ENCODE data around the gene SLC23A2. TPM values are rescaled to one million over a fixed set of nuclear protein-coding genes. Genes with fewer than 3 reads are reported as not detected.

Gene SLC23A2
- total and polyA plus RNA-seq, 4 donors, result 9.1 to 48.4 (median 14.7) TPM

DNA sequence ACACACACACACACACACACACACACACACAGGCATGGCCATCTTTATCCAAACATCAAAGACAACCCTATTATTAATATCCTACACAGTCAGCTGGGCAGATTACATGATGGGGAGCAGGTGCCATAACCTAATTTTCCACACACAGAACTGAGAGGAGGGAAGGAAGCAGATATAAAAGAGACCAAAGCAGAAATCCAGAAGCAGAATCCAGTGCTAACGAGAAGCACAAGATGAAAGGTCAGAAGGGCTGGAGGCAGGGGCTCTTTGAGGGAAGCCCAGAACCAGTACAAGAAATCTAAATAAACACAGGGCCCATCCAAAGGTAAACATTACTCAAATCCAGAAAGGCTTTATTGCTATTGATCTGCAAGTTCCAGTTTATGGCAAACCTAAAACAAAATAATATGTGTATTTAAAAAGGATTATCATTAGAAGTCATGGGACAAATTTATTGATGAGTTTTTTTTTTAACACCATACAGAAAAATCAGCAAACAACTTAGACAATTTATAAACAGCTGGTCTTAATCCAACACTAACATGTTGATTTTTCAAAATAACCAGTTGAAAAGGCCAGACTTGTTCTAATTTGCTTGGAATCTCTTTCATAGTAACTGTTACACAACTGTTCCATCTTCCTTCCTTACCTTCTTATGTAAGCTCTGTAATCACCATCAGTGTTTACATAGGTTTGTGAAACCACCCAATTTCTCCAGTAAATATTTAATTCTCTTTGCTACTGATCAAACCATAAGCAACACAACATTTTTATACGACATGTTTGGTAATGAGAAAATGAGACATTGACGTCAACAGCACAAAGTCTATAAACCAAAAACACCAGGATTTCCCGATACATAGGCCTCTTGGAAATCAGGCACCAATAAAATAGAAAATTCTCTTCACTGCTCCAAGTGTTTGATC is 34.2 kb downstream of the SLC23A2 start:
- peaks cover 14 to 27% (median 20%) of the 10 kb centered on the region in 4 donors for H3K4me1 ChIP-seq (ENCODE audit: control insufficient read depth in 4 of 4, insufficient read depth in 4 of 4, low read length in 3 of 4)
- no peaks in the 10 kb centered on the region for H3K27me3 ChIP-seq (ENCODE audit: control insufficient read depth in 4 of 4, insufficient read depth in 4 of 4, low read length in 3 of 4)
- H3K36me3 ChIP-seq (ENCODE audit: control insufficient read depth in 4 of 4, insufficient read depth in 3 of 4, low read depth in 1 of 4, low read length in 3 of 4), result peaks cover 0 to 7% (median 0%) of the 10 kb centered on the region in 4 donors
- H3K9me3 ChIP-seq (ENCODE audit: control insufficient read depth in 4 of 4, low read length in 3 of 4), result no peaks in the 10 kb centered on the region
- peak; percentile 89 to 91 for TF ChIP-seq JUND (IDR thresholded peaks at IDR 0.05)
- peak; percentile 90 for TF ChIP-seq SP1 (IDR thresholded peaks at IDR 0.05)
- TF ChIP-seq TAF1 (conservative IDR thresholded peaks at IDR 0.05), result no peak
- TF ChIP-seq GABPA (IDR thresholded peaks at IDR 0.05 in 1 of 2, conservative IDR thresholded peaks at IDR 0.05 in 1 of 2), result peak in 1 of 2 donors; percentile 67
- TF ChIP-seq, protein P1, sequence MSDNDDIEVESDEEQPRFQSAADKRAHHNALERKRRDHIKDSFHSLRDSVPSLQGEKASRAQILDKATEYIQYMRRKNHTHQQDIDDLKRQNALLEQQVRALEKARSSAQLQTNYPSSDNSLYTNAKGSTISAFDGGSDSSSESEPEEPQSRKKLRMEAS (IDR thresholded peaks at IDR 0.05), result peak; percentile 49
- TF ChIP-seq NR2F2 (IDR thresholded peaks at IDR 0.05), result peak; percentile 56
- peak; percentile 99 for TF ChIP-seq FOXA2 (IDR thresholded peaks at IDR 0.05)
- TF ChIP-seq, protein P2, sequence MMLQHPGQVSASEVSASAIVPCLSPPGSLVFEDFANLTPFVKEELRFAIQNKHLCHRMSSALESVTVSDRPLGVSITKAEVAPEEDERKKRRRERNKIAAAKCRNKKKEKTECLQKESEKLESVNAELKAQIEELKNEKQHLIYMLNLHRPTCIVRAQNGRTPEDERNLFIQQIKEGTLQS (IDR thresholded peaks at IDR 0.05), result peak; percentile 68
- TF ChIP-seq, protein P3, sequence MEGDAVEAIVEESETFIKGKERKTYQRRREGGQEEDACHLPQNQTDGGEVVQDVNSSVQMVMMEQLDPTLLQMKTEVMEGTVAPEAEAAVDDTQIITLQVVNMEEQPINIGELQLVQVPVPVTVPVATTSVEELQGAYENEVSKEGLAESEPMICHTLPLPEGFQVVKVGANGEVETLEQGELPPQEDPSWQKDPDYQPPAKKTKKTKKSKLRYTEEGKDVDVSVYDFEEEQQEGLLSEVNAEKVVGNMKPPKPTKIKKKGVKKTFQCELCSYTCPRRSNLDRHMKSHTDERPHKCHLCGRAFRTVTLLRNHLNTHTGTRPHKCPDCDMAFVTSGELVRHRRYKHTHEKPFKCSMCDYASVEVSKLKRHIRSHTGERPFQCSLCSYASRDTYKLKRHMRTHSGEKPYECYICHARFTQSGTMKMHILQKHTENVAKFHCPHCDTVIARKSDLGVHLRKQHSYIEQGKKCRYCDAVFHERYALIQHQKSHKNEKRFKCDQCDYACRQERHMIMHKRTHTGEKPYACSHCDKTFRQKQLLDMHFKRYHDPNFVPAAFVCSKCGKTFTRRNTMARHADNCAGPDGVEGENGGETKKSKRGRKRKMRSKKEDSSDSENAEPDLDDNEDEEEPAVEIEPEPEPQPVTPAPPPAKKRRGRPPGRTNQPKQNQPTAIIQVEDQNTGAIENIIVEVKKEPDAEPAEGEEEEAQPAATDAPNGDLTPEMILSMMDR (IDR thresholded peaks at IDR 0.05; ENCODE audit: low read depth, low read length, missing input control), result no peak
- peak; percentile 99 for TF ChIP-seq FOXA1 (IDR thresholded peaks at IDR 0.05)
- peak; percentile 54 to 59 for TF ChIP-seq EGR1 (IDR thresholded peaks at IDR 0.05; ENCODE audit: low read depth in 2 of 2)
- TF ChIP-seq RXRA (IDR thresholded peaks at IDR 0.05), result peak; percentile 83 to 92
- peak; percentile 48 for TF ChIP-seq HNF4G (IDR thresholded peaks at IDR 0.05)
- peak; percentile 79 to 87 for TF ChIP-seq HNF4A (conservative IDR thresholded peaks at IDR 0.05)
- TF ChIP-seq, protein P4, sequence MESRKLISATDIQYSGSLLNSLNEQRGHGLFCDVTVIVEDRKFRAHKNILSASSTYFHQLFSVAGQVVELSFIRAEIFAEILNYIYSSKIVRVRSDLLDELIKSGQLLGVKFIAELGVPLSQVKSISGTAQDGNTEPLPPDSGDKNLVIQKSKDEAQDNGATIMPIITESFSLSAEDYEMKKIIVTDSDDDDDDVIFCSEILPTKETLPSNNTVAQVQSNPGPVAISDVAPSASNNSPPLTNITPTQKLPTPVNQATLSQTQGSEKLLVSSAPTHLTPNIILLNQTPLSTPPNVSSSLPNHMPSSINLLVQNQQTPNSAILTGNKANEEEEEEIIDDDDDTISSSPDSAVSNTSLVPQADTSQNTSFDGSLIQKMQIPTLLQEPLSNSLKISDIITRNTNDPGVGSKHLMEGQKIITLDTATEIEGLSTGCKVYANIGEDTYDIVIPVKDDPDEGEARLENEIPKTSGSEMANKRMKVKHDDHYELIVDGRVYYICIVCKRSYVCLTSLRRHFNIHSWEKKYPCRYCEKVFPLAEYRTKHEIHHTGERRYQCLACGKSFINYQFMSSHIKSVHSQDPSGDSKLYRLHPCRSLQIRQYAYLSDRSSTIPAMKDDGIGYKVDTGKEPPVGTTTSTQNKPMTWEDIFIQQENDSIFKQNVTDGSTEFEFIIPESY (IDR thresholded peaks at IDR 0.05), result peak; percentile 90
- TF ChIP-seq, protein P5, sequence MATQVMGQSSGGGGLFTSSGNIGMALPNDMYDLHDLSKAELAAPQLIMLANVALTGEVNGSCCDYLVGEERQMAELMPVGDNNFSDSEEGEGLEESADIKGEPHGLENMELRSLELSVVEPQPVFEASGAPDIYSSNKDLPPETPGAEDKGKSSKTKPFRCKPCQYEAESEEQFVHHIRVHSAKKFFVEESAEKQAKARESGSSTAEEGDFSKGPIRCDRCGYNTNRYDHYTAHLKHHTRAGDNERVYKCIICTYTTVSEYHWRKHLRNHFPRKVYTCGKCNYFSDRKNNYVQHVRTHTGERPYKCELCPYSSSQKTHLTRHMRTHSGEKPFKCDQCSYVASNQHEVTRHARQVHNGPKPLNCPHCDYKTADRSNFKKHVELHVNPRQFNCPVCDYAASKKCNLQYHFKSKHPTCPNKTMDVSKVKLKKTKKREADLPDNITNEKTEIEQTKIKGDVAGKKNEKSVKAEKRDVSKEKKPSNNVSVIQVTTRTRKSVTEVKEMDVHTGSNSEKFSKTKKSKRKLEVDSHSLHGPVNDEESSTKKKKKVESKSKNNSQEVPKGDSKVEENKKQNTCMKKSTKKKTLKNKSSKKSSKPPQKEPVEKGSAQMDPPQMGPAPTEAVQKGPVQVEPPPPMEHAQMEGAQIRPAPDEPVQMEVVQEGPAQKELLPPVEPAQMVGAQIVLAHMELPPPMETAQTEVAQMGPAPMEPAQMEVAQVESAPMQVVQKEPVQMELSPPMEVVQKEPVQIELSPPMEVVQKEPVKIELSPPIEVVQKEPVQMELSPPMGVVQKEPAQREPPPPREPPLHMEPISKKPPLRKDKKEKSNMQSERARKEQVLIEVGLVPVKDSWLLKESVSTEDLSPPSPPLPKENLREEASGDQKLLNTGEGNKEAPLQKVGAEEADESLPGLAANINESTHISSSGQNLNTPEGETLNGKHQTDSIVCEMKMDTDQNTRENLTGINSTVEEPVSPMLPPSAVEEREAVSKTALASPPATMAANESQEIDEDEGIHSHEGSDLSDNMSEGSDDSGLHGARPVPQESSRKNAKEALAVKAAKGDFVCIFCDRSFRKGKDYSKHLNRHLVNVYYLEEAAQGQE (IDR thresholded peaks at IDR 0.05), result peak; percentile 75
- TF ChIP-seq RAD21 (IDR thresholded peaks at IDR 0.05), result peak; percentile 27 to 43
- TF ChIP-seq YY1 (IDR thresholded peaks at IDR 0.05), result peak; percentile 58
- DNase-seq (ENCODE audit: low spot score), result no peak
- H3K4me3 ChIP-seq (ENCODE audit: low read depth in 1 of 3, low read length in 3 of 3), result no peak overlapping the region
- WGBS, result 24% methylated on average over 4 of the region's 4 CpGs
- H3K9ac ChIP-seq (ENCODE audit: low read depth in 1 of 2, low read length in 2 of 2), result peak overlapping the region in 1 of 2 donors; percentile 81
- H3K27ac ChIP-seq (ENCODE audit: low read depth in 1 of 2, low read length in 2 of 2), result peak overlapping the region; percentile 88 to 98

All from liver (tissue), 9 donors.